Mucosa of descending colon (tissue), 3 donors: ENCODE results near the gene MRPL53. TPM values are rescaled to one million over a fixed set of nuclear protein-coding genes. Genes with fewer than 3 reads are reported as not detected.

ENCODE experiments used
- ATAC-seq: fragments of 200-7000 bp; cut with Tn5 transposase; one replicate; pipeline ENCODE4 v1.9.1; 2020; ENCODE audit warnings: mild to moderate bottlenecking, moderate library complexity
- DNase-seq, 3 donors: peaks; one replicate each; pipeline ENCODE4 v3.0.0-alpha.2; 2020
- H3K36me3 ChIP-seq: fragments of 200-600 bp; one replicate; pipeline ENCODE4 v1.8.0; 2021; ENCODE audit warnings: low read depth, mild to moderate bottlenecking
- H3K4me1 ChIP-seq: fragments of 200-600 bp; one replicate; pipeline ENCODE4 v1.8.0; 2021; ENCODE audit warnings: low read depth, mild to moderate bottlenecking
- H3K4me3 ChIP-seq: fragments of 200-600 bp; one replicate; pipeline ENCODE4 v1.8.0; 2021; ENCODE audit warnings: mild to moderate bottlenecking
- H3K9me3 ChIP-seq: fragments of 200-600 bp; one replicate; pipeline ENCODE4 v1.8.0; 2021; ENCODE audit warnings: mild to moderate bottlenecking
- CTCF ChIP-seq: fragments of 200-600 bp; IDR thresholded peaks from one replicate; pipeline ENCODE4 v1.8.0; 2022; ENCODE audit warnings: antibody characterized with exemption, mild to moderate bottlenecking
- intact Hi-C, 2 donors: fragments of 100-400 bp; cut with DNase I in 1 of 2; cut with micrococcal nuclease in 1 of 2; formaldehyde crosslinking; loops; one replicate each; pipeline versions ENCODE4 v1.11.0 to v1.11.1; 2022; cut with DNase I, micrococcal nuclease
- total RNA-seq, 3 donors: library from RNA; stranded (reverse); fragmentation: NEBNext Ultra II Directional in 2 of 3; extraction: Animal tissue kit (Norgen Biotek cat#: 25700) in 2 of 3; gene quantifications; one replicate each; pipeline versions ENCODE4 v1.2.1 to v1.2.4, GENCODE V29; 2021 to 2023
- donor health status: DM: no; HTN: no; CAD: no; lungs with moderate emphysema.
- donor health status: DM: no; HTN: no; CAD: no.
- donor health status: DM: no; HTN: yes; CAD: no.

Gene MRPL53
- total RNA-seq, 3 donors from 2014 or later: 48.2 to 63.6 (median 57.1) TPM

- intact Hi-C loops: no loop called here
- Histone ChIP-seq H3K4me1 (peaks cover 50% of the 10 kb centered on the region), H3K36me3 (no peaks in the 10 kb centered on the region), H3K4me3 (peak overlapping the region; percentile 65), H3K9me3 (no peaks in the 10 kb centered on the region)
- ATAC-seq (no peak), DNase-seq (peak in 1 of 3 donors; percentile 60)
- TF ChIP-seq CTCF: no peak
Observed at GRCh38 chr2:74503506-74504475, 31.3 kb upstream of the MRPL53 start.

GRCh38 chr2:74502720-74503505 is 30.4 kb upstream of the MRPL53 start:
- H3K36me3 ChIP-seq: no peaks in the 10 kb centered on the region
- DNase-seq (peak; percentile 86 to 92 (median 91)), ATAC-seq (peak; percentile 71)
- no peaks in the 10 kb centered on the region for H3K9me3 ChIP-seq
- TF ChIP-seq CTCF: peak; percentile 6
- H3K4me3 ChIP-seq: peak overlapping the region; percentile 65
- intact Hi-C loops: no loop called here
- peaks cover 46% of the 10 kb centered on the region for H3K4me1 ChIP-seq

GRCh38 chr2:74502147-74502719 is 29.8 kb upstream of the MRPL53 start:
- ATAC-seq: peak; percentile 62

GRCh38 chr2:74501335-74502071 is 29.0 kb upstream of the MRPL53 start:
- intact Hi-C loops: no loop called here
- Histone ChIP-seq H3K4me3 (no peak overlapping the region), H3K9me3 (no peaks in the 10 kb centered on the region), H3K4me1 (peaks cover 51% of the 10 kb centered on the region), H3K36me3 (no peaks in the 10 kb centered on the region)
- no peak for ATAC-seq
- peak in 1 of 3 donors; percentile 26 for DNase-seq
- TF ChIP-seq CTCF: no peak

More at GRCh38 chr2:74502147-74502719, 29.8 kb upstream of the MRPL53 start:
- no peak for TF ChIP-seq CTCF
- Histone ChIP-seq H3K4me3 (peak overlapping the region; percentile 65), H3K9me3 (no peaks in the 10 kb centered on the region), H3K4me1 (peaks cover 53% of the 10 kb centered on the region), H3K36me3 (no peaks in the 10 kb centered on the region)
- DNase-seq: peak; percentile 75 to 81 (median 79)
- intact Hi-C loops: no loop called here

GRCh38 chr2:74500578-74500946 is 28.1 kb upstream of the MRPL53 start:
- H3K36me3 ChIP-seq: no peaks in the 10 kb centered on the region
- no peaks in the 10 kb centered on the region for H3K9me3 ChIP-seq
- intact Hi-C loops: no loop called here
- peak in 1 of 3 donors; percentile 4 for DNase-seq
- H3K4me1 ChIP-seq: peaks cover 42% of the 10 kb centered on the region
- TF ChIP-seq CTCF: no peak
- H3K4me3 ChIP-seq: no peak overlapping the region
- ATAC-seq: no peak
